GM18873 (cell line): ENCODE results near the gene ZSWIM1.
"Not testable (repeated sequence)": the region's sequence is repeated elsewhere in the genome, so short reads cannot be mapped to it uniquely, and the experiment has no call there.

Source experiments
- ATAC-seq: cut with Tn5 transposase; IDR thresholded peaks from one replicate; pipeline ENCODE4 v1.9.1; 2021; ENCODE audit warnings: mild to moderate bottlenecking, moderate library complexity, moderate number of reproducible peaks; ENCODE audit not compliant: unreplicated experiment, low FRiP score

ZSWIM1 gene

DNA sequence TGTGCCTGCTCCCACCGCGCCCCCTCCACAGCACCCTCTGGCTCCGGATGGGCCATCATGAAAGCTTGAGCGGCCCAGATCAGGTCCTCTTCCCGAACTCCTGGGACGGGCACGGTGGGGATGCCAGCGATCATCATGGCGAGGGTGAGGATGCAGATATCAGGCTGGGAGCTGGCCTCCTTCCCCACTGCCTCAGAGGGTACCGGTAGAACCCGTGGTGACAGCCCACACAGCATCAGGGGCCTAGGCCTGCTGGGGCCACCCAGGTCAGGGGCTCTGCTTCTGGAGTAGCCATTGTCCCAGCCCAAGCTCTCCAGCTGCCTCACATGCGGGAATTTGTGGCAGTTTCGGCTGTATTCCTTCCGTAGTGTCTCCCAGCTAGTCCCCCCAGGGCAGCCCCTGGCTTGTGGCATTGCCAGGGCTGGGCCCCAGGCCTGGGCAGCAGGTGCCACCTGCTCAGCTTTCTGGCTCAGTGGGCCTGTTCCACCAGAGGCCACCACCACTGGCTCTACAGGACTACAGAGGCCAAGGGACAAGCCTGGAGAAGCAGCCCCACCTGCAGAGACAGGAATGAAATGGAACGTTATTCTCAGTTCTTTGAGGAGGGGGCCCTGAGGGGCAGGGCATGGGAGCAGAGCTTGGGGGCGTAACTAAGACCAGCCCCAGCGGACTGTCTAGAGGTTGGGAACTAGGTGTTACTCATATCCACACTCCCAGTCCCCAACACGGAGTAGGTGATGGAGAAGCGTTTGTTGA is 5.7 kb downstream of the ZSWIM1 start:
- ATAC-seq, result no peak

DNA sequence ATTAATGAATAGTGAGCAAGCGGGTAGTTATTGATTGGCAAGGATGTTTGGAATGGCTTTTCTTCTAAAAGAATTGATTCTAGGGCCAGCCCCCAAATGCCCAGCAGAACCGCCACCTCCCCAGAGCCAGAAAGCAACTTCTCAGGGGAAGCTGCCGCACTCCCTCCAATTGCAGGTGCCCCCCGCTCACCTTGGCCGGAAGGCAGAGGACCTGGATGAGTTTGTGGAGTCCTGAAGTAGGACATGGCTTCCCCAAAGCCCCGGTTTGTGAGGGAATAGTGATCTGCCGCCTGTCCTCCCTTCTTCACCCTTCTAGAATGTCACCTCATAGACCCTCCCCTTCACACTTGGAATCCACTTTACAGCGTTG is 6.3 kb downstream of the ZSWIM1 start, which contains the start of gene SPATA25:
Gene SPATA25, minus strand, starts transcription at position 277 of the 370 bp plus-strand sequence. Its CDS starts 32 bp downstream, at position 245.
- ATAC-seq, result no peak

DNA sequence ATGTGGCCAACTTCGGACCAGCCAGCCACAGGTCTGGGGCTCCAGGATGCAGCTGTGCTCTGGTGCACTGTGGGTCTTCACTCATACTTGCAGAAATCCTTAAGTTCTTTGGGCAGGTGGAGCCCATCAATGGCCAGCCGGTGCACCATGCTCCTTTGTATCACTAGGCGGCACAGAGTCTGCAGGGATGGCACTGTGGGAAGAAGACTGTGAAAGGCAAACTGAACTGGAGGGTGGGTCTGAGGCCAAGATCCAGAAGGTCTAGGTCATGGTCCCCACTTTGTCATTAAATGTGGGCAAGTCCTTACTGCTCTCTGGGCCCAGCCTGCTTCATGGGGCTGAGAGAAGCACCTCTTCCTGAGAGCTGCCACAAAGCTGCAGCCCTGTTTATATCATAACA is 7.7 kb downstream of the ZSWIM1 start:
- ATAC-seq, result no peak

DNA sequence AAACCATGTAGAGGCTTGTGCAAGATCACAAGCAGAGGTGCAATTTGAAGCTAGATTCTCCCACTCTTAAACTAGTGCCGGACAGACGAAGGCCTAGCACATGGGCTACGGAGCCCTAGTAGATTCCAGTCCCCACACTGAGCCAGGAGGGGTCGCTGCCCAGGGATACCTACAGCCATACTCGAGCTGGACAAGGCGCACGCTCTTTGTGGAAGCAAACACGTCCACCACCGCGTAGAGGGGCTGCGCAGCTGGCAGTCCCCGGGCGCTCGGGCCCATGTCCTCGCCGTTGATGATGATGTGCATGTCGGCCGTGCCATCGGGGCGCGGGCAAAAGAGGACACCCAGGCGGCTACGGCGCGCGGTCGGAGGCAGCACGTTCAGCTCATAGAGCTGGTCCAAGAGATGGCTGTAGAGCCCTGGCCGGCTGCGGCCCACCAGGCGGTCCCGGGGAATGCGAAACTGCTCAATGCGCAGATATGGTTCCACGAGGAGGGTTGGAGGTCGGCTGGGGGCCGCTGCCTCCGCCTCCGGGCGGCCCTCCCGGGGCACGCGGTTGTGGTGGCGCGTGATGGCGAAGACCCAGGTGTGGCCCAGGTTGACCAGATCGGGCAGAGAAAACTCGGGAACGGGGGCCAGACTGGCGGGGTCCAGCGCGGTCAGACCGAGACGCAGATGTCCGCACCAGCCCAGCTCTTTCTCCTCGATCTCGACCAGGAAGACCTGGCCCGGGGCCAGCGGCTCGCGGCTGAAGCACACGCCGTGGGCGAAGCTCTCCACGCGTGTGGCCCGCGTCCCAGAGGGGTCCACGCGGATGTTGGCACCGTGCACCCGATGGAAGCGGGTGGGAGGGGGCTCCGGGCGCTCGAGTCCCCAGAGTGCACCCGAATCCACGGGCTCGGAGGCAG is 9.3 kb downstream of the ZSWIM1 start:
- no peak for ATAC-seq

DNA sequence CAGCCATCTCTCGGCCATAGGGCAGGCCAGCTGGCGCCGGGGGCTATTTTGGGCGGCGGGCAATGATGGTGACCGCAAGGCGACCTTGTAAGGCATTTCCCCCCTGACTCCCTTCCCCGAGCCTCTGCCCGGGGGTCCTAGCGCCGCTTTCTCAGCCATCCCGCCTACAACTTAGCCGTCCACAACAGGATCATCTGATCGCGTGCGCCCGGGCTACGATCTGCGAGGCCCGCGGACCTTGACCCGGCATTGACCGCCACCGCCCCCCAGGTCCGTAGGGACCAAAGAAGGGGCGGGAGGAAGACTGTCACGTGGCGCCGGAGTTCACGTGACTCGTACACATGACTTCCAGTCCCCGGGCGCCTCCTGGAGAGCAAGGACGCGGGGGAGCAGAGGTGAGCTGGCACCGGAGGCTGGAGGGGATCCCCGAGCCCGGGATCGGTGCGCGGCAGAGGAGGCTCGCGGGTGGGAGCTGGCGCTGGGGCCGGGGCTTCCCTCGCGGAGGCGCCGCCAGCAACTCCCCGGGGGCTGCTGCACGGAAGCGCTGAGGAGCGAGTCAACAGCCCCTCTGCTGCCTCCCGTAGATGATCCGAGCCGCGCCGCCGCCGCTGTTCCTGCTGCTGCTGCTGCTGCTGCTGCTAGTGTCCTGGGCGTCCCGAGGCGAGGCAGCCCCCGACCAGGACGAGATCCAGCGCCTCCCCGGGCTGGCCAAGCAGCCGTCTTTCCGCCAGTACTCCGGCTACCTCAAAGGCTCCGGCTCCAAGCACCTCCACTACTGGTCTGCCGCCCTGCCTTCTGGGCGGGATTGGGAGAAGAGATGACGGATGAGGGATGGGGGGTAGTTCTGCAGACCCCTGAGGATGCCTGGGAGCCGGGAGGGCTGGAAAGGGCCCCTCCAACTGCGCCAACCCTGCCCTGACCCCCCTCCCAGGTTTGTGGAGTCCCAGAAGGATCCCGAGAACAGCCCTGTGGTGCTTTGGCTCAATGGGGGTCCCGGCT is 10.3 kb downstream of the ZSWIM1 start, which contains the start of the genes CTSA and NEURL2:
Gene CTSA, plus strand, starts transcription at position 351 of the 999 bp plus-strand sequence. Its CDS starts 234 bp downstream, at position 585.
Gene NEURL2, minus strand, starts transcription at position 224 of the 999 bp plus-strand sequence. Its CDS starts 217 bp downstream, at position 7.
- ATAC-seq, result peak; percentile 50

DNA sequence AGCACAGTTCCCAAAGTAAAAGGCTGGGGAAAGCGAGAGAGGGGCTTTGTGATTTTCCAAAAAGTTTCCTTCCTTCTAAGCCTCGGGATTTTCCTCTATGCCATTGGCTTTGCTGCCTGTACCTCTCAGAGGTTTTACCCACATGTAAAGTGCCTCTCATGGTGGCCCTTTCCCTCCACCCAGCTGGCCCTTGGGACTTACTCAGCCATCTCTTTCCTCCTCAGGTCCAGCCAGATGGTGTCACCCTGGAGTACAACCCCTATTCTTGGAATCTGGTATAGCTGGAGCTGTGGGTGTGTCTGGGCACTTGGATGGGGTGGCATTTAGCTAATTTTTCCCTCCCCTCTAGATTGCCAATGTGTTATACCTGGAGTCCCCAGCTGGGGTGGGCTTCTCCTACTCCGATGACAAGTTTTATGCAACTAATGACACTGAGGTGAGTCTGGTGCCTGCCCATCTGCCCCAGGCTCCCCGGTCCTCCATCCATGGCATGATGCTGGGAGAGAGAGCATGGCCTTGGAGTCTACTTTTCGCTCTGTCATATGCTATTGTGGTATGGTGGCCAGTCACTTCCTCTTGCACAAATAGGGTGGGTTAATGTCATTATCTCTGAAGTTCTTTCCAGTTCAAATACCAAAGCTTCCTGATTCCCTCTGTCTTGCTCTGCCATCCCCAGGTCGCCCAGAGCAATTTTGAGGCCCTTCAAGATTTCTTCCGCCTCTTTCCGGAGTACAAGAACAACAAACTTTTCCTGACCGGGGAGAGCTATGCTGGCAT is 11.2 kb downstream of the ZSWIM1 start:
- no peak for ATAC-seq

DNA sequence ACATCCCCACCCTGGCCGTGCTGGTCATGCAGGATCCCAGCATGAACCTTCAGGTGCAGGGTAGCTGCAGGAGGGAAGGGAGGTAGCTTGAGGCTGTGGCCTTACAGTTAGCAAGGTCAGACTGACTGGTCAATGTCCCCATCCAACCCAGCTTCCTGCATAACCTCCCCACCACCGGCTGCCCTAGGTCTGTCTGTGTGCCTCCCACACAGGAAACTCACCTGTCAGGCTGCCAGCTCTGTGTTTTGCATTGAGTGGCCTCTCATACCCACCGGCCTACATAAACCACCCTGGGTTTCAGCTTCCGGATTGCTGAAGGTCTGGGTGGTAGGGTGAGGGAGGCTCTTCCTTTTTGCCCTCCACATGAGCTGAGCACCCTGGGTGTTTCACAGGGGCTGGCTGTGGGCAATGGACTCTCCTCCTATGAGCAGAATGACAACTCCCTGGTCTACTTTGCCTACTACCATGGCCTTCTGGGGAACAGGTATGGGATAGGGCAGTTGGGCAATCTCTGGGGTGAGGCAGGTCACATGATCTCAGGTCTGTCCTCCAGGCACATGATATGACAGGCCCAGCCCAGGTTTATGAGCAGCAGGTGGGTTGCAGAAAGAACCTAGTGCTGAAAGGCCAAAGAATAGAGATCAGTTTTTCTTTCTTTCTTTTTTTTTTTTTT is 11.9 kb downstream of the ZSWIM1 start:
- ATAC-seq, result no peak

DNA sequence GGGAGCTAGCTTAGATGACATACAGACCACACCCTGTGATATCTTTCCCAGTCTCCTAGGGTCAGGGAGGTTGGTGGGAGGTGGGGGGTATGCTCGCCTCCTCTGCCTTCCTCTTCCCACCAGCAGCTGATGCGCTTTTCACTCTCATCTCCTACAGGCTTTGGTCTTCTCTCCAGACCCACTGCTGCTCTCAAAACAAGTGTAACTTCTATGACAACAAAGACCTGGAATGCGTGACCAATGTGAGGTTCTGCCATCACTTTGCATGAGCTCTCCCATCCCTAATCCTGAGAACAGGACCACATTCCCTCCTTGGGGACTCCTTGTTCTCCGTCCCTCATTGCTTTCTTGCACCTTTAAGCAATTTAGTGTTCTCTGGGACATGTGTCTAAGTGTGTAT is 12.8 kb downstream of the ZSWIM1 start:
- ATAC-seq, result no peak

DNA sequence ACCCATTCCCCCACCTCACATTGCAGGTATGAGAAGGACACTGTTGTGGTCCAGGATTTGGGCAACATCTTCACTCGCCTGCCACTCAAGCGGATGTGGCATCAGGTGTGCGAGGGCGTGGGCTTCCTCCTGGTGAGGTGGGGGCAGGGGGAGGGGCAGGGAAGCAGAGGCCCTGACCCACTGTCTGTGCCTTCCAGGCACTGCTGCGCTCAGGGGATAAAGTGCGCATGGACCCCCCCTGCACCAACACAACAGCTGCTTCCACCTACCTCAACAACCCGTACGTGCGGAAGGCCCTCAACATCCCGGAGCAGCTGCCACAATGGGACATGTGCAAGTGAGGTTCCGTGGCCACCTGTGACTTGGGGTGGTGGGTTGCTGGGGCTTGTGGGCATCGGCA is 13.8 kb downstream of the ZSWIM1 start:
- ATAC-seq, result no peak

DNA sequence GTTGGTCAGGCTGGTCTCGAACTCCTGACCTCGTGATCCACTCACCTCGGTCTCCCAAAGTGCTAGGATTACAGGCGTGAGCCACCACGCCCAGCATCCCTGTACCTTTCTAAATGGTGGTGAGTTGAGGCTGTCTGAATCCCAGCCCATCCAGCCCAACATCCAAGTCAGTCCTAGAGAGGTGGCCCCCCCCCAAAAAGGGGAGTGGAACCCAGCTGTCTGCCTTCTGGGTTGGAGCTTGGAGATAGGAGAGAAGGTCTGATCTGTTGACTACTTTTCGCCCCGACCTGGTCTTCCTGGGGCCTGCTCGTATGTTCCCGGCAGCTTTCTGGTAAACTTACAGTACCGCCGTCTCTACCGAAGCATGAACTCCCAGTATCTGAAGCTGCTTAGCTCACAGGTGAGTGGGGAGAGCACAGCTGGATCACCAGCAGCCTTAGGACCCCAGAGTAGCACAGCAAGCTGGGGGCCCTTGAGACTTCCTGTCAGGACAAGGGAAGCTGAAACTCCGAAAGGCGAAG is 15.7 kb downstream of the ZSWIM1 start:
- no peak for ATAC-seq

DNA sequence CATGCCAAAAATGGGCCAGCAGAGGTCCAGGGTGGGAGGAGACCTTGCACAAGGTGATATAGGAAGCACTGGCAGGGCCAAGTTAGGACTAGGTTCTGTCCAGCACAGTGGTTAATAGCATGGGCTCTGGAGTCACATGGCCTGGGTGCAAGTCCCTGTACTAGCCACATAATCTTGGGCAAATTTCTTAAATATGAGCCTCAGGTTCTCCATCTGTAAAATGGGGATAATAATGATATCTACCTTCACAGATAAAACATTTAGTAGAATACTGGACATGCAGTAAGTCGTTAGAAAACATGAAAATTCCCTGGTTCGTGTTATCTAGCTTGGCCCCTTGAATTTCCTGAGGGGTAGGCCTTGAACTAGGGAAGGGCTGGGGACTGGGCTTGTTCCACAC is 16.3 kb downstream of the ZSWIM1 start:
- no peak for ATAC-seq

DNA sequence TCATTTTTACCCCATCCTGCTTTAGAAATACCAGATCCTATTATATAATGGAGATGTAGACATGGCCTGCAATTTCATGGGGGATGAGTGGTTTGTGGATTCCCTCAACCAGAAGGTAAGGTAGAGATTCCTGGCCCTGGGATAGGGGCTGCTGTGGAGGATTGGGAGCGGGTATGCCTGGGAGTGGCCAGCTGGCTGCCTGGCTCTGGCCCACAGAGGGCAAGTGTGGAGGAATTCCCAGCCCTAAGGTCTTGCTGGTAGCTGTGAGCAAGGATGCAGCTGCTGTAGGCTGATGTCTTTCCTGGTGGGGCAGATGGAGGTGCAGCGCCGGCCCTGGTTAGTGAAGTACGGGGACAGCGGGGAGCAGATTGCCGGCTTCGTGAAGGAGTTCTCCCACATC is 16.7 kb downstream of the ZSWIM1 start:
- no peak for ATAC-seq

DNA sequence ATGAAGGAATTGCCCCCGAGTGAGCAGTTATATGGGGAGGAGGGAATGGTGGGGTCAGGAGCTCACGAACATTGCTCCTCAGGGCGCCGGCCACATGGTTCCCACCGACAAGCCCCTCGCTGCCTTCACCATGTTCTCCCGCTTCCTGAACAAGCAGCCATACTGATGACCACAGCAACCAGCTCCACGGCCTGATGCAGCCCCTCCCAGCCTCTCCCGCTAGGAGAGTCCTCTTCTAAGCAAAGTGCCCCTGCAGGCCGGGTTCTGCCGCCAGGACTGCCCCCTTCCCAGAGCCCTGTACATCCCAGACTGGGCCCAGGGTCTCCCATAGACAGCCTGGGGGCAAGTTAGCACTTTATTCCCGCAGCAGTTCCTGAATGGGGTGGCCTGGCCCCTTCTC is 17.3 kb downstream of the ZSWIM1 start:
- no peak for ATAC-seq

DNA sequence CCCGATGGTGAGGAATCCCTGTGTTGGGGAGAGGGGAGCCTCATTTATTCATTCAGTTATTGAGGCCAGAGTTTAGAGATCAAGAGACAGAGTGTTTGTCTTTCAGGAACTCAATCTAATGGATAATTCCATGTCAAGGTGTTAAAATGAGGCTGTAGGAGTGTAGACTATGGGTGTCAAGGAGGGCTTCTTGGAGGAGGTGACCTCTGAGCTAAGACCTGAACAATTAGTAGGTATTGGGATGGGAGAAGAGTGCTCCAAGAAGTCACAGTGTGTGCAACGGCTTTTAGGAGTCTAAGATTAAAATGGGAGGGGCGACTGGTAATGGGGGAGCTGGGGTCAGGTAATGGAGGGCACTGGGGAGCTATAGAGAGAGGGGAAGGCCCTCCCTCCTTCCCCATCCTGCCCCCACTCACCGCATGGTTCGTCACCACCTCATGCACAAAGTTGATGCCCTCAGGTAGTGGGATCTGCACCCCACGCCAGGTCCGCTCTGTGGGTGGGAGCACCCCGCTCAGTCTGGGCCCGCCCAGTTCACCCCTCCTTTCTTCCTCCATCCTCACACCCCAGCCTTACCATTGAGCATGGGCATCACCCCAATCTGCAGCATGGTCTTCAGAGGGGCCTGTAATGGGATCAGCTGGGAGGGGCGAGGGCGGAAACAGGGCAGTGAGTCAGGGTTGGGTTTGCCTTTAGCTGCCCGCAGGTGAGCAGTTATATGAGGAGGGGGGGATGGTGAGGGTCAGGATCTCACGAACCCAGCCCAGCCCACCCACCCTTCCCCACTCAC is 18.2 kb downstream of the ZSWIM1 start:
- no peak for ATAC-seq

DNA sequence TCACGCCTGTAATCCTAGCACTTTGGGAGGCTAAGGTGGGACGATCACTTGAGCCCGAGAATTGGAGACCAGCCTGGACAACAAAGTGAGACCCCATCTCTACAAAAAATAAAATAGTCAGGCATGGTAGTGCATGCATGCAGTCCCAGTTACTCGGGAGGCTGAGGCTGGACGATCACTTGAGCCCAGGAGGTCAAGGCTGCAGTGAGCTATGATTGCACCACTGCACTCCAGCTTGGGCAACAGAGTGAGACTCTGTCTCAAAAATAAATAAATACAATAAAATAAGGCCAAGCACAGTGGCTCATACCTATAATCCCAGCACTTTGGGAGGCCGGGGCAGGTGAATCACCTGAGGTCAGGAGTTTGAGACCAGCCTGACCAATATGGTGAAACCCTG is 20.3 kb downstream of the ZSWIM1 start:
- ATAC-seq, result not testable (repeated sequence)

DNA sequence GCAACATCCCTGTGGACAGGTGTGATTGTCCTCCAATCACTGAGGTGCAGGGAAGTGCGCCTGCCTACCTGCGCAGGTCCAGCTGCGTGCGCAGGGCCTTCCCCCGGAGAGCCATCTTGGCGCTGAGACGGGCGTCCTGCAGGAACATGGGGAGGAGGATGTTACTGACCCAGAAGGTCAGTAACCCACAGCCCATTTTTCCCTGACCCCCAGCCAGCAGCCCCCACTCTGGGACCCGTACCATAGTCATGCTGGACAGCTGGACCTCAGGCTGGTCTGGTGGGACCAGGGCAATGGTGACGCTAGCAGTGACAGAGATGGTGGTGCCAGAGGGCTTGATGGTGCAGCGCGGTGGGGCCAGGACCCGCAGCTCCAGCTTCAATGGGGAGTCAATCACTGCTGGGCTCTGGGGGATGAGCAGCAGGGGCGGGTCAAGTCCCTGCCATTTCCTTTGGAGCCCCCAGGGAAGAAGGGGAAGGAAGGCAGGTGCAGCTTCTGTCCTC is 21.2 kb downstream of the ZSWIM1 start:
- no peak for ATAC-seq

DNA sequence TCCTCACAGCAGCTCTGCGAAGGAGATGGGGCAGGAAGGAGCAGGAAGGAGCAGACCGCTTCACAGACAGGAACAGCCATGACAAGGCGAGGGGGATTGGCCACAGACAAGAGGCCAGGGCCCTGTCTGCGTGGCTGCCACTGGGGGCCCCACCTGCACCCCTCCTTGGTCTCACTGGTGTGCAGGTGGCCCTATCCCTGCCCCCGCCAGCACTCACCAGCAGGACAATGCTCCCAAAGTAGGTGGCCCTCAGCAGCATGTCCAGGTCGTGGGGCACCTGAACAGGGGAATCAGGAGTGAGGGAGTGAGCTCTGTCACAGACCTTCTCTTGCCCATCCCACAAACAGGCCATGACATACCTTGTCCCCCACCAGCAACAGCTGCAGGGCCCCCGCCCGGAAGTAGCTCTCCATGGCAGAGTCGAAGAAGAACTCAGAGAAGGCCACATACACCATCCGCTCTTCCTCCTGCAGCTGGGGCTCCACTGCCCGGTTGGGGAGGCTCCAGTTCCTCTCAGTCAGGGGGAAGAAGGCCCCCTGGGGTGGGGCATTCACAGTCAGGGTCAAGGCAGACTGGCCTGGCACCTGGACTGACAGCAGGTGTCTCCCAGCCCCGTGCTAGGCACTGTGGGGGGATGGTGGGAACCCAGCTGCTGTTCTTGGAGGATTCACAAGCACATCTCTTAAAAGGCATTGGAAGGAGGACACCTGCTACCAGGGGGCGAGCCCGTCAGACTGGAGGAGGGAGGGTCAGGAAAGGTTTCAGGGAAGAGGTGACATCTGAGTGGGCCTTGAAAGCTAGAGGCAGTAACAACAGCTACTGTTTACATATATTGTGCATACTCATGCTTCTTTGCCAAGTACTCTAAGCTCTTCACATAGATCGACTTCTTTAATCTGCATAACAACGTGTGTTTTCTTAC is 23.8 kb downstream of the ZSWIM1 start:
- no peak for ATAC-seq
